ENCODE measurements around the gene ZNF574.

DNA sequence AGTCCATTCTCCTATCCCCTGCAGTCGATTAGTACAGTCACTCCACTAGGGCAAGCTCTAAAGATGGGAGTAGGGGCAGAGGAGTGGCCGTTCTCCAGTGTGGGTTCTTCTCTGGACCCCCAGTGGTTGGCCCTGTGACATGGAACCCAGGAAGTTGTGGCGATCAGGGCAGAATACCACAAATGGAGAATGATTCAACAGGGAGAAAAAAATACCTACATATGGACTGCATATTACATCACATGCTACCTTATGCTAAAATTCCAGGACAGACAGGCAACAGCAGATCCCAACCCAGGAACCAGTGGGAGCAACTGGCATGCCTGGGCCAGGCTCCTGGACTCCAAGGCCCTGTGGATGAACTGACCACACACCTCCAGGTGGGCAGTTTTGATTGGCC is 35.8 kb downstream of the ZNF574 start:
- TF ChIP-seq EZH2 (IDR thresholded peaks at IDR 0.05; ENCODE audit: borderline replicate concordance, low read depth, low read length, severe bottlenecking) (no peak), POLR2A (IDR thresholded peaks at IDR 0.05; ENCODE audit: low read depth, low read length) (no peak), FOS (IDR thresholded peaks at IDR 0.05; ENCODE audit: borderline replicate concordance, insufficient read depth, low read length) (no peak), JUN (IDR thresholded peaks at IDR 0.05; ENCODE audit: borderline replicate concordance, insufficient read depth, insufficient read length, low read depth) (no peak)
- TF ChIP-seq, protein P1, sequence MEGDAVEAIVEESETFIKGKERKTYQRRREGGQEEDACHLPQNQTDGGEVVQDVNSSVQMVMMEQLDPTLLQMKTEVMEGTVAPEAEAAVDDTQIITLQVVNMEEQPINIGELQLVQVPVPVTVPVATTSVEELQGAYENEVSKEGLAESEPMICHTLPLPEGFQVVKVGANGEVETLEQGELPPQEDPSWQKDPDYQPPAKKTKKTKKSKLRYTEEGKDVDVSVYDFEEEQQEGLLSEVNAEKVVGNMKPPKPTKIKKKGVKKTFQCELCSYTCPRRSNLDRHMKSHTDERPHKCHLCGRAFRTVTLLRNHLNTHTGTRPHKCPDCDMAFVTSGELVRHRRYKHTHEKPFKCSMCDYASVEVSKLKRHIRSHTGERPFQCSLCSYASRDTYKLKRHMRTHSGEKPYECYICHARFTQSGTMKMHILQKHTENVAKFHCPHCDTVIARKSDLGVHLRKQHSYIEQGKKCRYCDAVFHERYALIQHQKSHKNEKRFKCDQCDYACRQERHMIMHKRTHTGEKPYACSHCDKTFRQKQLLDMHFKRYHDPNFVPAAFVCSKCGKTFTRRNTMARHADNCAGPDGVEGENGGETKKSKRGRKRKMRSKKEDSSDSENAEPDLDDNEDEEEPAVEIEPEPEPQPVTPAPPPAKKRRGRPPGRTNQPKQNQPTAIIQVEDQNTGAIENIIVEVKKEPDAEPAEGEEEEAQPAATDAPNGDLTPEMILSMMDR (IDR thresholded peaks at IDR 0.05; ENCODE audit: extremely low read depth in 1 of 2, insufficient read depth in 1 of 2, low read depth in 1 of 2, low read length in 2 of 2): no peak
- TF ChIP-seq, protein P2, sequence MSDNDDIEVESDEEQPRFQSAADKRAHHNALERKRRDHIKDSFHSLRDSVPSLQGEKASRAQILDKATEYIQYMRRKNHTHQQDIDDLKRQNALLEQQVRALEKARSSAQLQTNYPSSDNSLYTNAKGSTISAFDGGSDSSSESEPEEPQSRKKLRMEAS (IDR thresholded peaks at IDR 0.05; ENCODE audit: insufficient read depth, insufficient read length): no peak

Measured in endothelial cell of umbilical vein (primary cell).